RKO (cell line): ENCODE results near the gene PEAK3.
"Not testable (repeated sequence)": the region's sequence is repeated elsewhere in the genome, so short reads cannot be mapped to it uniquely, and the experiment has no call there.

Source experiments
- DNase-seq: peaks from one replicate; pipeline ENCODE4 v3.0.0-alpha.2; 2016; ENCODE audit warnings: low spot score

PEAK3 gene

GRCh38 chr19:2288818-2289713 lies 7.1 kb upstream of the PEAK3 start:
- DNase-seq = no peak

GRCh38 chr19:2288338-2288817 lies 6.4 kb upstream of the PEAK3 start:
- DNase-seq = no peak

GRCh38 chr19:2287585-2288337 lies 5.8 kb upstream of the PEAK3 start:
- no peak for DNase-seq

- DNase-seq = no peak
Measured at GRCh38 chr19:2286402-2287140, 4.6 kb upstream of the PEAK3 start.

- DNase-seq = no peak
Measured at GRCh38 chr19:2283835-2284507, 2.0 kb upstream of the PEAK3 start.

GRCh38 chr19:2282862-2283237 lies 875 bp upstream of the PEAK3 start:
- no peak for DNase-seq

- DNase-seq = not testable (repeated sequence)
Measured at GRCh38 chr19:2281265-2282061, 512 bp downstream of the PEAK3 start.

- DNase-seq = no peak
Measured at GRCh38 chr19:2280633-2281264, 1.2 kb downstream of the PEAK3 start.

- peak; percentile 44 for DNase-seq
Measured at GRCh38 chr19:2278459-2279158, 3.4 kb downstream of the PEAK3 start.

- no peak for DNase-seq
Measured at GRCh38 chr19:2277138-2277537, 4.8 kb downstream of the PEAK3 start.

- no peak for DNase-seq
Measured at GRCh38 chr19:2276429-2276986, 5.5 kb downstream of the PEAK3 start.

- no peak for DNase-seq
Measured at GRCh38 chr19:2275588-2276428, 6.2 kb downstream of the PEAK3 start.

GRCh38 chr19:2274931-2275535 lies 6.9 kb downstream of the PEAK3 start:
- peak; percentile 65 for DNase-seq

- peak; percentile 41 for DNase-seq
Measured at GRCh38 chr19:2274185-2274711, 7.7 kb downstream of the PEAK3 start.

GRCh38 chr19:2273356-2274184 lies 8.4 kb downstream of the PEAK3 start:
- peak; percentile 93 for DNase-seq

GRCh38 chr19:2271234-2272103 lies 10.5 kb downstream of the PEAK3 start:
- peak; percentile 85 for DNase-seq
